Uterus (tissue), 2 donors: ENCODE measurements around the gene RBM4B.

Source experiments
- POLR2A ChIP-seq, 2 donors: fragments of 450-650 bp; IDR thresholded peaks; one replicate each; pipeline ENCODE4 v1.6.1; 2016; ENCODE audit warnings: antibody characterized with exemption in 2 of 2, mild to moderate bottlenecking in 1 of 2, moderate library complexity in 1 of 2
- TF ChIP-seq, protein P1 (sequence below), 4 experiments: fragments of 200-600 bp in 2 of 4; fragments of 450-650 bp in 2 of 4; sonication (generic) in 2 of 4; IDR thresholded peaks; one replicate each; pipeline ENCODE4 v1.5.1; 2016 to 2019; ENCODE audit warnings: antibody characterized with exemption in 4 of 4, mild to moderate bottlenecking in 2 of 4, moderate library complexity in 1 of 4

- TF ChIP-seq, protein P1, sequence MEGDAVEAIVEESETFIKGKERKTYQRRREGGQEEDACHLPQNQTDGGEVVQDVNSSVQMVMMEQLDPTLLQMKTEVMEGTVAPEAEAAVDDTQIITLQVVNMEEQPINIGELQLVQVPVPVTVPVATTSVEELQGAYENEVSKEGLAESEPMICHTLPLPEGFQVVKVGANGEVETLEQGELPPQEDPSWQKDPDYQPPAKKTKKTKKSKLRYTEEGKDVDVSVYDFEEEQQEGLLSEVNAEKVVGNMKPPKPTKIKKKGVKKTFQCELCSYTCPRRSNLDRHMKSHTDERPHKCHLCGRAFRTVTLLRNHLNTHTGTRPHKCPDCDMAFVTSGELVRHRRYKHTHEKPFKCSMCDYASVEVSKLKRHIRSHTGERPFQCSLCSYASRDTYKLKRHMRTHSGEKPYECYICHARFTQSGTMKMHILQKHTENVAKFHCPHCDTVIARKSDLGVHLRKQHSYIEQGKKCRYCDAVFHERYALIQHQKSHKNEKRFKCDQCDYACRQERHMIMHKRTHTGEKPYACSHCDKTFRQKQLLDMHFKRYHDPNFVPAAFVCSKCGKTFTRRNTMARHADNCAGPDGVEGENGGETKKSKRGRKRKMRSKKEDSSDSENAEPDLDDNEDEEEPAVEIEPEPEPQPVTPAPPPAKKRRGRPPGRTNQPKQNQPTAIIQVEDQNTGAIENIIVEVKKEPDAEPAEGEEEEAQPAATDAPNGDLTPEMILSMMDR (IDR thresholded peaks at IDR 0.05) = no peak
- TF ChIP-seq POLR2A (IDR thresholded peaks at IDR 0.05) = no peak
Observed at GRCh38 chr11:66692446-66692845, 14.8 kb upstream of the RBM4B start.
